Loucy (cell line): ENCODE results near the gene APOE.

ENCODE experiments used
- H2AFZ ChIP-seq: fragments of 200-600 bp; sonication (generic); 2 replicates; pipeline ENCODE4 v1.6.0; 2016; ENCODE audit warnings: antibody characterized with exemption, mild to moderate bottlenecking, low read length, moderate library complexity
- H3F3A ChIP-seq: fragments of 200-600 bp; 2 replicates; pipeline ENCODE4 v1.6.0; 2016; ENCODE audit warnings: antibody characterized with exemption, low read depth, mild to moderate bottlenecking
- H3K27me3 ChIP-seq: fragments of 200-600 bp; sonication (generic); 2 replicates; pipeline ENCODE4 v1.6.1; 2014; ENCODE audit warnings: low read length, mild to moderate bottlenecking; ENCODE audit not compliant: insufficient read depth, poor library complexity, severe bottlenecking
- H3K36me3 ChIP-seq: fragments of 200-600 bp; sonication (generic); 2 replicates; pipeline ENCODE4 v1.6.1; 2016; ENCODE audit warnings: low read length; ENCODE audit not compliant: insufficient read depth
- H3K4me1 ChIP-seq: fragments of 200-600 bp; sonication (generic); 2 replicates; pipeline ENCODE4 v1.5.1; 2014; ENCODE audit warnings: low read length, mild to moderate bottlenecking; ENCODE audit not compliant: insufficient read depth, poor library complexity, severe bottlenecking
- H3K4me2 ChIP-seq: fragments of 200-600 bp; sonication (generic); 2 replicates; pipeline ENCODE4 v1.6.0; 2014; ENCODE audit warnings: antibody characterized with exemption, low read length, low read depth, mild to moderate bottlenecking; ENCODE audit not compliant: poor library complexity, severe bottlenecking
- H3K4me3 ChIP-seq: fragments of 200-600 bp; sonication (generic); 2 replicates; pipeline ENCODE4 v1.5.1; 2014; ENCODE audit warnings: low read length, mild to moderate bottlenecking, mixed read lengths; ENCODE audit not compliant: poor library complexity, severe bottlenecking
- H3K79me2 ChIP-seq: fragments of 200-600 bp; sonication (generic); 2 replicates; pipeline ENCODE4 v1.6.1; 2014; ENCODE audit warnings: low read length; ENCODE audit not compliant: insufficient read depth
- H3K9ac ChIP-seq: fragments of 200-600 bp; sonication (generic); 2 replicates; pipeline ENCODE4 v1.6.0; 2014; ENCODE audit warnings: mild to moderate bottlenecking, low read depth, low read length, moderate library complexity; ENCODE audit not compliant: poor library complexity, severe bottlenecking
- H3K9me2 ChIP-seq: fragments of 200-600 bp; sonication (generic); replicated peaks from 2 replicates; pipeline ENCODE4 v1.6.1; 2016; ENCODE audit warnings: low read depth, low read length, mixed read lengths
- H3K9me3 ChIP-seq: fragments of 200-600 bp; sonication (generic); 2 replicates; pipeline ENCODE4 v1.6.1; 2014; ENCODE audit warnings: mild to moderate bottlenecking, antibody characterized with exemption, low read length, low read depth; ENCODE audit not compliant: insufficient read depth
- H4K20me1 ChIP-seq: fragments of 200-600 bp; sonication (generic); 2 replicates; pipeline ENCODE4 v1.6.0; 2014; ENCODE audit warnings: antibody characterized with exemption, low read length, mild to moderate bottlenecking; ENCODE audit not compliant: insufficient read depth, poor library complexity, severe bottlenecking
- EZH2phosphoT487 ChIP-seq: fragments of 200-600 bp; IDR thresholded peaks from 2 replicates; pipeline ENCODE4 v1.6.1; 2018; ENCODE audit warnings: antibody characterized with exemption, mild to moderate bottlenecking, moderate library complexity, borderline replicate concordance
- TF ChIP-seq, protein P1 (sequence below): fragments of 200-600 bp; sonication (generic); conservative IDR thresholded peaks from 2 replicates; pipeline ENCODE4 v1.5.1; 2014; ENCODE audit warnings: mild to moderate bottlenecking, antibody characterized with exemption, low read length

Gene APOE

DNA sequence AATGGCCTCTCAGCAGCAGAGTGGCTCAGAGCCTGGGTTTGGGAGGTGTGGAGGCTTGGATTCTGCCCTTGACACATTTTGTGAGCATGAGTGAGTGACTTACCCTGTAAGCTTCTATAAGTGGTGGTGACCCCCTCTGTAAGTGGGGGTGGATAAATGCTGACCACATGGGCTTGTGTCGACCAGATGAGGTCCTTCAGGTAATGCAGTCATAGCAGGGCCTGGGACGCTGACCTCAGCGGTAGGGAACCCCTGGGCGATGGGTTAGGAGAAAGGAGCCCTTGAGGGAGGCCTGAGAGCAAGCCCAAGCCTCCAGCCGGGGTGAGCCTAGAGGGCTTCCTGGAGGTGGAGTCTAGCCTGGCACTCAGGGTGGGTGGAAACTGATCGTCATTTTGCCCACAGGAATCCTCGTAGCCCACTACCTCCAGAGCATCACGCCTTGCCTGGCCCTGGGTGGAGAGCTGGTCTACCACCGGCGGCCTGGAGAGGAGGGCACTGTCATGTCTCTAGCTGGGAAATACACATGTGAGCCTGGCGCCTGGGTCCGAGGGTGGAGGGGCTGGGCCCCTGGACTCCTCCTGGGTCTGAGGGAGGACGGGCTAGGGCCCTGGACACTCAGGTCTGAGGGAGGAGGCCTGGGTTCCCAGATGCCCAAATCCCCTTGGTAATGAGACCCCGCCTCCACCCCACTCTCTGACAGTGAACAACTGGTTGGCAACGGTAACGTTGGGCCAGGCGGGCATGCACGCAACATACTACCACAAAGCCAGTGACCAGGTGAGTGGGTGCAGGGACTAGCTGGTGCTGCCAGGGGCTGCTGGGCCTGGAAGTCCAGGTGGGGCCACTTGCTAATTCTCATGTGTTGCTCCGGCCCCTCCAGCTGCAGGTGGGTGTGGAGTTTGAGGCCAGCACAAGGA, 5.0 kb upstream of the APOE start:
- no peaks in the 10 kb centered on the region for H3K4me1 ChIP-seq
- H3K36me3 ChIP-seq: peaks cover 46% of the 10 kb centered on the region; the same call in 1 of the 2 replicates
- H3K9me3 ChIP-seq: no peaks in the 10 kb centered on the region
- no peaks in the 10 kb centered on the region for H3K27me3 ChIP-seq
- TF ChIP-seq, protein P1, sequence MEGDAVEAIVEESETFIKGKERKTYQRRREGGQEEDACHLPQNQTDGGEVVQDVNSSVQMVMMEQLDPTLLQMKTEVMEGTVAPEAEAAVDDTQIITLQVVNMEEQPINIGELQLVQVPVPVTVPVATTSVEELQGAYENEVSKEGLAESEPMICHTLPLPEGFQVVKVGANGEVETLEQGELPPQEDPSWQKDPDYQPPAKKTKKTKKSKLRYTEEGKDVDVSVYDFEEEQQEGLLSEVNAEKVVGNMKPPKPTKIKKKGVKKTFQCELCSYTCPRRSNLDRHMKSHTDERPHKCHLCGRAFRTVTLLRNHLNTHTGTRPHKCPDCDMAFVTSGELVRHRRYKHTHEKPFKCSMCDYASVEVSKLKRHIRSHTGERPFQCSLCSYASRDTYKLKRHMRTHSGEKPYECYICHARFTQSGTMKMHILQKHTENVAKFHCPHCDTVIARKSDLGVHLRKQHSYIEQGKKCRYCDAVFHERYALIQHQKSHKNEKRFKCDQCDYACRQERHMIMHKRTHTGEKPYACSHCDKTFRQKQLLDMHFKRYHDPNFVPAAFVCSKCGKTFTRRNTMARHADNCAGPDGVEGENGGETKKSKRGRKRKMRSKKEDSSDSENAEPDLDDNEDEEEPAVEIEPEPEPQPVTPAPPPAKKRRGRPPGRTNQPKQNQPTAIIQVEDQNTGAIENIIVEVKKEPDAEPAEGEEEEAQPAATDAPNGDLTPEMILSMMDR: no peak
- no peak for TF ChIP-seq EZH2phosphoT487
- no peaks in the 10 kb centered on the region for H3F3A ChIP-seq
- no peak overlapping the region for H3K4me2 ChIP-seq
- no peak overlapping the region for H2AFZ ChIP-seq
- peaks cover 8% of the 10 kb centered on the region; the same call in 1 of the 2 replicates for H3K79me2 ChIP-seq
- no peak overlapping the region for H3K4me3 ChIP-seq
- no peak overlapping the region for H3K9ac ChIP-seq
- no peaks in the 10 kb centered on the region for H4K20me1 ChIP-seq
- no peaks in the 10 kb centered on the region for H3K9me2 ChIP-seq

DNA sequence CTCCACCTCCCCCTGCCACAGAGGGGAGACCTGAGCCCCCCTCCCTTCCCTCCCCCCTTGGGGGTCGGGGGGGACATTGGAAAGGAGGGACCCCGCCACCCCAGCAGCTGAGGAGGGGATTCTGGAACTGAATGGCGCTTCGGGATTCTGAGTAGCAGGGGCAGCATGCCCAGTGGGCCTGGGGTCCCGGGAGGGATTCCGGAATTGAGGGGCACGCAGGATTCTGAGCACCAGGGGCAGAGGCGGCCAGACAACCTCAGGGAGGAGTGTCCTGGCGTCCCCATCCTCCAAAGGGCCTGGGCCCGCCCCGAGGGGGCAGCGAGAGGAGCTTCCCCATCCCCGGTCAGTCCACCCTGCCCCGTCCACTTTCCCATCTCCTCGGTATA, 2.4 kb upstream of the APOE start:
- H3K9ac ChIP-seq: no peak overlapping the region
- no peaks in the 10 kb centered on the region for H3K9me3 ChIP-seq
- H3K36me3 ChIP-seq: peaks cover 23% of the 10 kb centered on the region; the same call in 1 of the 2 replicates

DNA sequence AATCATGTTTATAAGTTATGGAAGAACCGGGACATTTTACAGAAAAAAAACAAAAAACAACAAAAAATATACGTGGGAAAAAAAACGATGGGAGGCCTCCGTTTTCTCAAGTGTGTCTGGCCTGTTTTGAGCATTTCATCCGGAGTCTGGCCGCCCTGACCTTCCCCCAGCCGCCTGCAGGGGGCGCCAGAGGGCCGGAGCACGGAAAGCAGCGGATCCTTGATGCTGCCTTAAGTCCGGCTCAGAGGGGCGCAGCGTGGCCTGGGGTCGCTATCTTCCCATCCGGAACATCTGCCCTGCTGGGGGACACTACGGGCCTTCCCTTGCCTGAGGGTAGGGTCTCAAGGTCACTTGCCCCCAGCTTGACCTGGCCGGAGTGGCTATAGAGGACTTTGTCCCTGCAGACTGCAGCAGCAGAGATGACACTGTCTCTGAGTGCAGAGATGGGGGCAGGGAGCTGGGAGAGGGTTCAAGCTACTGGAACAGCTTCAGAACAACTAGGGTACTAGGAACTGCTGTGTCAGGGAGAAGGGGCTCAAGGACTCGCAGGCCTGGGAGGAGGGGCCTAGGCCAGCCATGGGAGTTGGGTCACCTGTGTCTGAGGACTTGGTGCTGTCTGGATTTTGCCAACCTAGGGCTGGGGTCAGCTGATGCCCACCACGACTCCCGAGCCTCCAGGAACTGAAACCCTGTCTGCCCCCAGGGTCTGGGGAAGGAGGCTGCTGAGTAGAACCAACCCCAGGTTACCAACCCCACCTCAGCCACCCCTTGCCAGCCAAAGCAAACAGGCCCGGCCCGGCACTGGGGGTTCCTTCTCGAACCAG, 1.8 kb upstream of the APOE start:
- Histone ChIP-seq H3K9me3 (no peaks in the 10 kb centered on the region), H3K36me3 (peaks cover 23% of the 10 kb centered on the region; the same call in 1 of the 2 replicates), H3K79me2 (no peaks in the 10 kb centered on the region), H2AFZ (no peak overlapping the region), H3K27me3 (no peaks in the 10 kb centered on the region), H3F3A (no peaks in the 10 kb centered on the region), H3K4me1 (no peaks in the 10 kb centered on the region), H3K4me2 (no peak overlapping the region), H4K20me1 (no peaks in the 10 kb centered on the region), H3K9ac (no peak overlapping the region), H3K4me3 (no peak overlapping the region), H3K9me2 (no peaks in the 10 kb centered on the region)
- TF ChIP-seq, protein P1: peak; percentile 89
- no peak for TF ChIP-seq EZH2phosphoT487

More for the DNA sequence above, 2.4 kb upstream of the APOE start:
- H3K9me2 ChIP-seq: no peaks in the 10 kb centered on the region
- no peak for TF ChIP-seq EZH2phosphoT487
- TF ChIP-seq, protein P1: no peak
- H3K79me2 ChIP-seq: no peaks in the 10 kb centered on the region
- no peaks in the 10 kb centered on the region for H3K27me3 ChIP-seq
- no peak overlapping the region for H3K4me2 ChIP-seq
- no peak overlapping the region for H3K4me3 ChIP-seq
- no peaks in the 10 kb centered on the region for H3K4me1 ChIP-seq
- H2AFZ ChIP-seq: no peak overlapping the region
- no peaks in the 10 kb centered on the region for H4K20me1 ChIP-seq
- no peaks in the 10 kb centered on the region for H3F3A ChIP-seq
